HG02852 (cell line): ENCODE measurements around the gene KRTAP10-12.
"Not testable (repeated sequence)": the region's sequence is repeated elsewhere in the genome, so short reads cannot be mapped to it uniquely, and the experiment has no call there.

Experiments
- ATAC-seq: cut with Tn5 transposase; IDR thresholded peaks from one replicate; pipeline ENCODE4 v1.9.1; 2021; ENCODE audit warnings: mild to moderate bottlenecking, moderate library complexity; ENCODE audit not compliant: unreplicated experiment

The KRTAP10-12 gene

GRCh38 chr21:44667612-44668011, 29.4 kb upstream of the KRTAP10-12 start:
- no peak for ATAC-seq

GRCh38 chr21:44670642-44671432, 26.1 kb upstream of the KRTAP10-12 start:
- ATAC-seq: no peak

- no peak for ATAC-seq
Observed at GRCh38 chr21:44671911-44672310, 25.1 kb upstream of the KRTAP10-12 start.

GRCh38 chr21:44677881-44678280, 19.1 kb upstream of the KRTAP10-12 start:
- ATAC-seq: no peak

- ATAC-seq: no peak
Observed at GRCh38 chr21:44681152-44681551, 15.8 kb upstream of the KRTAP10-12 start.

GRCh38 chr21:44681861-44682579, 15.0 kb upstream of the KRTAP10-12 start, which contains the start of gene KRTAP12-1:
Gene KRTAP12-1 (minus strand): TSS chr21:44682163. CDS start chr21:44682123, 40 bp downstream.
- ATAC-seq: no peak

- no peak for ATAC-seq
Observed at GRCh38 chr21:44682580-44683151, 14.3 kb upstream of the KRTAP10-12 start.

GRCh38 chr21:44684077-44684476, 12.9 kb upstream of the KRTAP10-12 start:
- ATAC-seq: no peak

- ATAC-seq: no peak
Observed at GRCh38 chr21:44684483-44684882, 12.5 kb upstream of the KRTAP10-12 start.

- ATAC-seq: not testable (repeated sequence)
Observed at GRCh38 chr21:44685050-44685449, 11.9 kb upstream of the KRTAP10-12 start.

- ATAC-seq: no peak
Observed at GRCh38 chr21:44686000-44686781, 10.8 kb upstream of the KRTAP10-12 start.

GRCh38 chr21:44686843-44687561, 10.0 kb upstream of the KRTAP10-12 start:
- ATAC-seq: no peak

- ATAC-seq: no peak
Observed at GRCh38 chr21:44687671-44688070, 9.3 kb upstream of the KRTAP10-12 start.

GRCh38 chr21:44689740-44690139, 7.2 kb upstream of the KRTAP10-12 start:
- ATAC-seq: not testable (repeated sequence)

- ATAC-seq: no peak
Observed at GRCh38 chr21:44691686-44692085, 5.3 kb upstream of the KRTAP10-12 start.

GRCh38 chr21:44692798-44693512, 4.0 kb upstream of the KRTAP10-12 start:
- no peak for ATAC-seq

GRCh38 chr21:44694776-44695175, 2.2 kb upstream of the KRTAP10-12 start:
- no peak for ATAC-seq

- no peak for ATAC-seq
Observed at GRCh38 chr21:44695184-44695583, 1.8 kb upstream of the KRTAP10-12 start.

- no peak for ATAC-seq
Observed at GRCh38 chr21:44695641-44696040, 1.3 kb upstream of the KRTAP10-12 start.

GRCh38 chr21:44696572-44696971, 400 bp upstream of the KRTAP10-12 start:
- no peak for ATAC-seq
